Measurements from ENCODE around the gene USP21.

USP21 gene

DNA sequence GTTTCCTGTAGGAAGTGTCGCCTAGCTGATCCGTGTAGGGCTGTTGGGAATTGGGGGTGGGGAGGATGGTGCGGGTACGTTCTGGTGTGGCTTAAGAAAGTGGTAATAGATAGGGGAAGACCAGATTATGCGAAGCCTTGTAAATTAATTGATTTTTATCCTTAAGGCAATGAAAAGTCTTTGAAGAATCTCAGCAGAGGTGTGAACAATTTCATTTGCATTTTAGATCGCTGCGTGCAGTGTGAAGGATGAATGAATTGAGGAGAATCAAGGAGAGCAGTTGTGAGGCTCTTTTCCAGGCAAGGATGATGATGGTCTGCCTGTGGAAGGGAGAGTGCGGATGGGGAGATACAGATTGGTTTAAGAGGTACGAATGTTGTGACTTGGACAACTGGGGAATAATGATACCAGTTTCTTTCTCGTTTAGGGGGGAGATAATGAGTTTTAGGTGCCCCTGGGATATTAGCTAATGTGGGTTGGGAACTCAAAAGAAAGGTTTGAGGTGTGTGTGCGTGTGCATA, 26.0 kb upstream of the USP21 start:
- no peak for DNase-seq (ENCODE audit: low spot score)

DNA sequence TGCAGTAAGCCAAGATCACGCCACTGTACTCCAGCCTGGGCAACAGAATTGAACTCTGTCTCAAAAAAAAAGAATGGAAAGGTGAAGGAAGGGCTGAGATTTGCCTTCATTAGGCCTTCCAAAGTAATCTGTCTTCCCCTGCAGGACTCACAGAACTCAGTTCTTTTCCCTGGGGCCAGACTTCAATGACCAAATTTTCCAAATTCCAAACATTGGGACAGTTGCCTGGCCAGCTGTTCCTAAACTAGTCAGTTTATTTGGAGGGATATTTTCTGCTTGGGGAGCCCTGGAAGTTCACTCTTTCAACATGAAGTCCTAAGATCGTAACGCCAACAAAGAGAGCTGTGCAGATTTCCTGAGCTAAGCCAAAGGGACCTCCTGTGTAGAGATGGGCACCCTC, 21.4 kb upstream of the USP21 start:
- no peak for DNase-seq (ENCODE audit: low spot score)

DNA sequence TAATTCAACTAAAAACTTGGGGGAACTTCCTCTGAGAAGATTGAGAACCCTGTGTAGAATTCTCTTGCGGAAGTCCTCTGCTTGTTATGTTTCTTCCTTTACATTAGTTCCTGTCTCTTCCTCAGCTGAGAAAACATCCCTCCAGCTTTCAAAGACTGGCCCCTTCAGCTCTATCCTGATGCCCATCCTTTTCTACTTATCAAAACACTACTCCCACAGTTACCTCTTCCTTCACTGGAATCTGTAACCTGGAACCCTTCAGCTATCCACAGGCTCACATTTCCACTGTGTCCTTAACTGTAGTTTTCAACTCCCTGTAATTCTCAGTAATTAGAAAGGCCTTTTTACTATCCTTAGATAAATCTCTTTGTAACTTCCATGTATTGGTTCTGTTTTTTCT, 20.9 kb upstream of the USP21 start:
- no peak for DNase-seq (ENCODE audit: low spot score)

DNA sequence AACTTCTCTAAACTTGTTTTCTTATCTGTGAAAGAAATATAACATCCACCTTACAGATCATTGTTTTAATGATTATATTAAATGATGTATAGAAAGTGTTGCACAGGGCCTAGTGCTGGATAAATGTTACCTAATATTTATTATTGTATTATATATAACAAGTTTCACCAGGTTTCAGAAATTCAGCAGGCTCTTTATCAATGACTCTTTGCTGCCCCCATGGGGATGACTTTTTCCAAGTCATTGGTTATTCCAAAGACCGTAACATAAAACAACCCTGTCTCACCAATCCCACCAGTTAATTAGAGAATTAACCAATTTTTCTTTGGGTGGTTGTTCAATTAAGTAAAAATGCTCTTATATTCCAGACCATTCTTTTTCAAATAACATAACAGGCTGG, 19.5 kb upstream of the USP21 start:
- no peak for DNase-seq (ENCODE audit: low spot score)

DNA sequence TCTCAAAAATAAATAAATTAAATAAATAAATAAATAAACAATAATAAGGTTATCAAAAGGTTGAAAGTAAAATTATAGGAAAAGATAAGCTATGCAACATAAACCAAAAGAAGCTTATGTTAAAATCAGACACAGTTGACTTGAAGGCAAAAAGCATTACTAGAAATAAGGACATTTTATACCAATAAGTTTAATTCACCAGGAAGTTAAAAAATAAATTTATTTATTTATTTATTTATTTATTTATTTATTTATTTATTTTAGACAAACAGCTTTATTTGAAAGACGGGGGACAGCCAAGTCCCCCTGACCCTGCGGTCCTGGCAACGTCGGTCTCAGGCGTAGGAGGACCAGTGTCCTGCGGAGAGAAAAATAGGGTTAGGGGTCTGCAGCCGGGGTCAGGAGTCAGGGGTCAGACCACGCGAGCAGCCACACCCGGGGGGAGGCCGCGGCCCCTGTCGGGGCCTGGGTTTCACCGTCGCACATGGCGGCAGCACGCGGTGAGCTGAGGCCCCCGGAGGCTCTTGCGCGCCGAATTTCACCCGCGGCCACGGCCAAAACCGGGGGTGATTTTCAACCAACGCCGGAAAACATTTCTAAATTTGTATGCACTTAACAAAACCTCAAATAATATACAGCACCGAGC, 18.4 kb upstream of the USP21 start:
- DNase-seq (ENCODE audit: low spot score), result no peak

DNA sequence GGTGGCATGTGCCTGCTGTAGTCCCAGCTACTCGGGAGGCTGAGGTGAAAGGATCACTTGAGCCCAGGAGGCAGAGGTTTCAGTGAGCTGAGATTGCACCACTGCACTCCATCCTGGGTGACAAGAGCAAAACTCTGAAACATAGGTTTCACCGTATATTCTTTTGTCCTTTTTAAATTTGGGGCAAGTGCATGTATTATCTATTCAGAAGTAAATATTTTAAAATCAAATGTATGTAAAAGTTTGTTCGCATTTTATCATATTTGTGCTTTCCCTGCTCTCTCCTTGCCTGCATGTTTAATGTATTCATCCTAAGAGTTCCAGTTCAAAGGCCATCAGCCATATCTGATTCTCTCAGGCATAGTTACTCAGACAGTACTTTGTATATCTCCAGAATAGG, 13.5 kb upstream of the USP21 start:
- no peak for DNase-seq (ENCODE audit: low spot score)

DNA sequence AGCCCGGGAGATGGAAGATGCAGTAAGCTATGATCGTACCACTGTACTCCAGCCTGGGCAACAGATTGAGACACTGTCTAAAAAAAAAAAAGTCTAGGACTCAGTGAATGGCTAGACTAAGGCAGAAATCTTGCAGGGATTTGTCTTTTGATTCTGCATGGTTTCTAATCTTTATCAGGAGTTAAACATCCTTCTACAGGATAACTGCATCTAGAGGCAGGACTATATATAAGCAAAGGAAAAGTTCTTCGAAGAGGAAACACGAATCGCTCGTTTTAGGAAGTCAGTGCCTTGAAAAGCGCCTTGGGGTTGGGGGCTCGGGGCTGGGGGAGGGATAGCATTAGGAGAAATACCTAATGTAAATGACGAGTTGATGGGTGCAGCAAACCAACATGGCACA, 6.1 kb upstream of the USP21 start:
- no peak for DNase-seq (ENCODE audit: low spot score)

DNA sequence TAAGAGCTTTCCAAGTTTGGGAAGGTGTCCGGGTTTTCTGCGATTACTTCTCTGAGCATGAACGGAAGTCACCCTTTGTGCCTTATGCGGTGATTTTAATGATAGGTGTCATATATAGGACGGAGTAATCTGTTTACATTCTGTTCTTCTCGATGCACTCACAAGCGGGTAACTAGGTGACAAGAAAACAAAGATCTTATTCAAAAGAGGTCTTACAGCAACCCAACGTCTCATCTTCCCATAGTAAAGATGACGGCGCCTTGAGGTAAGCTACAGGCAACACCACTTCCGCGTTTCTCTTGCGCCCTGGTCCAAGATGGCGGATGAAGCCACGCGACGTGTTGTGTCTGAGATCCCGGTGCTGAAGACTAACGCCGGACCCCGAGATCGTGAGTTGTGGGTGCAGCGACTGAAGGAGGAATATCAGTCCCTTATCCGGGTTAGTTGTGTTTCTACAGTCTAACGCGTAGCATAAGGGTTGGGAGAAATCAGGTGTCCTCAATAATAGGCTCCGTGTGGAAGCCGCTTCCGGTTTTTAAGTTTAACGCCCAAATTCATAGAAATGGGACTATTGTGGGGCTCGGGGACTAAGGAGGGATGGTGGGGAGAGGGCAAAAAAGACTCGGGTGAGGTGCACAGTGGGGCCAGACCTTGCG, 5.5 kb upstream of the USP21 start, which contains the start of gene UFC1:
TSS of gene UFC1 (plus strand) at position 297 of the 656 bp plus-strand sequence. CDS start at position 317, 20 bp downstream.
- DNase-seq (ENCODE audit: low spot score), result peak; percentile 89

DNA sequence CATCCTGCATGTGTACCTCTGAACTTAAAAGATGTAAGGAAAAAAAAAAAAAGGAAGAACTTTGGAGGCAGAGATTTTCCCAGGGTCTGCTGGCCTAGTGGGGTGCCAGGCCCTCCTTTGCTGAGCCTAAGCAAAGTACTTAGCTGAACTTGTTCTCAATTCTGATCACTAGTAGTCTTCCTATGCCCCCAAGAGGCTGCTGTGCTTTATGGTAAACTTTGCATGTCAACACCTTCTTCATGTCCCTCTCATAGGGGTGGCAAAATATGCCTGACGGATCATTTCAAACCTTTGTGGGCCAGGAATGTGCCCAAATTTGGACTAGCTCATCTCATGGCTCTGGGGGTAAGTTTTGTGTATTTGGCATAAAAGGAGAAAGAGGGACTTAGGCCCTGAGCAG, 1.4 kb upstream of the USP21 start:
- DNase-seq (ENCODE audit: low spot score), result no peak

DNA sequence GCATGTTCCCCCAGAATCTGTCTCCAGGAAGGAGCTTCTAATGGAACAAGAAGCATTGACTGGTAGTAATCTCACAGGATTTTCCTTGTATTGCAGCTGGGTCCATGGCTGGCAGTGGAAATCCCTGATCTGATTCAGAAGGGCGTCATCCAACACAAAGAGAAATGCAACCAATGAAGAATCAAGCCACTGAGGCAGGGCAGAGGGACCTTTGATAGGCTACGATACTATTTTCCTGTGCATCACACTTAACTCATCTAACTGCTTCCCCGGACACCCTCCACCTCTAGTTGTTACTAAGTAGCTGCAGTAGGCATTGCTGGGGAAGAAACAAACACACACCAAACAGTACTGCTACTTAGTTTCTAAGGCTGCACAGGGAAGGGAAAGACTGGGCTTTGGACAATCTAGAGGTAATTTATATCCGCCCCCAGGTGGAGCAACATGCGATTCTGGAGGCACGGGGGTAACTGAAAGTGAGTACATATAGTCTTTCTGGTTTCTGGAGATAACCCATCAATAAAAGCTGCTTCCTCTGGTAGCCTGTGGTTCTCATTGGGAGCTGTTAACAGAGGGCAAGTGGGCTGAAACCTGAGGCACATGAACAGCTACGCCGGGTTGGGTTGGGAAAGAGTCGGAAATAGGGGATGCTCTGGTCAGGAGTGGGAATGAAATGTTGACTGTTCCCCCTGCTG, 837 bp upstream of the USP21 start:
- DNase-seq (ENCODE audit: low spot score), result no peak

DNA sequence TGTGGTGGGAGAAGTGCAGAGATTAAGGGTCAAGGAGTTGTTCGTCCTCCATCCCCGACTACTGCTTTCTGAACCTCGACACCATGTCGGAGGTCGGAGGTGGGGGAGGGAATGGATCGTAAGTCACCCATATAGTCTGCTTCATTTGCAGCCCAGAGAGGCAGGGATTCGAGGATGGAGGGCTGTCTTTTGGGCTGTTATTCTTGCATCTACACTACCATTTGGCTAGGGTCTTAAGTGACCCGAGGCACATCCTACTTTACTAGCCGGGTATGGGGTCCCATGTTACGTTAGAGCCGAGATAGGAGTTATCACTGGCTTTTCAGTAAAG, 578 bp downstream of the USP21 start:
- DNase-seq (ENCODE audit: low spot score), result no peak

DNA sequence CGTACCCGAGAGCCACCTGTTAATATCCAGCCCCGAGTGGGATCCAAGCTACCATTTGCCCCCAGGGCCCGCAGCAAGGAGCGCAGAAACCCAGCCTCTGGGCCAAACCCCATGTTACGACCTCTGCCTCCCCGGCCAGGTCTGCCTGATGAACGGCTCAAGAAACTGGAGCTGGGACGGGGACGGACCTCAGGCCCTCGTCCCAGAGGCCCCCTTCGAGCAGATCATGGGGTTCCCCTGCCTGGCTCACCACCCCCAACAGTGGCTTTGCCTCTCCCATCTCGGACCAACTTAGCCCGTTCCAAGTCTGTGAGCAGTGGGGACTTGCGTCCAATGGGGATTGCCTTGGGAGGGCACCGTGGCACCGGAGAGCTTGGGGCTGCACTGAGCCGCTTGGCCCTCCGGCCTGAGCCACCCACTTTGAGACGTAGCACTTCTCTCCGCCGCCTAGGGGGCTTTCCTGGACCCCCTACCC, 1.4 kb downstream of the USP21 start:
- no peak for DNase-seq (ENCODE audit: low spot score)

DNA sequence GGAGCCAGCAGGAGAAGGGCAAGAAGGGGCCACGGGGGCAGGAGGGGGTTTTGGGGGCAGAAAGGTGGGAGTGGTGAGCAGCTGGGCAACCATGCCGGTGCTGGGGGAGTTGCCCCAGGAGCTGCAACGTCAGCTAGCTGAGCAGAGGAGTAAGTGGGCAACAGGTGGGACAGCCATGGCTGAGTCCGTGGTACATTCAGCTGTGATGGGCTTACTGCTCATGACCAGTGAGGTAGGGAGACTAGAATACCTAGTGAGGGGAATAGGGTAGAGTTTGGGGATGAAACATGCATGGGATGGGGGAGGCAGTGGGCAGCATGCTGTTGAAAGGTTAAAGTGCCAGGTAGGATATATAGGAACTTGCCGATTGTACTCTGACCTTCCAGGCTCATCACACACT, 2.4 kb downstream of the USP21 start:
- no peak for DNase-seq (ENCODE audit: low spot score)

DNA sequence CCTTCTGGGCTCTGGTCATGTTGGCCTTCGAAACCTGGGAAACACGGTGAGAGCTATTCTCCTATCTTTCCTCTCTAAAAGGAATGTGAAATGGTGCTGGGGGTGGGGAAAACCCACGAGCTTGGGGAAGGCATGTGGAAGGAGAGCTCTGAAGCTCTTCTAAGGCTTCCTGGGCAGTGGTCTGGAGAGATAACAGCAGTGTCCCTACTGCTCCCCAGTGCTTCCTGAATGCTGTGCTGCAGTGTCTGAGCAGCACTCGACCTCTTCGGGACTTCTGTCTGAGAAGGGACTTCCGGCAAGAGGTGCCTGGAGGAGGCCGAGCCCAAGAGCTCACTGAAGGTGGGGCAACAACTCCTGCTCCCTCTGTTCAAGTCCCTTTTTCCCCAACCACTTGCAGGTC, 2.8 kb downstream of the USP21 start:
- no peak for DNase-seq (ENCODE audit: low spot score)

DNA sequence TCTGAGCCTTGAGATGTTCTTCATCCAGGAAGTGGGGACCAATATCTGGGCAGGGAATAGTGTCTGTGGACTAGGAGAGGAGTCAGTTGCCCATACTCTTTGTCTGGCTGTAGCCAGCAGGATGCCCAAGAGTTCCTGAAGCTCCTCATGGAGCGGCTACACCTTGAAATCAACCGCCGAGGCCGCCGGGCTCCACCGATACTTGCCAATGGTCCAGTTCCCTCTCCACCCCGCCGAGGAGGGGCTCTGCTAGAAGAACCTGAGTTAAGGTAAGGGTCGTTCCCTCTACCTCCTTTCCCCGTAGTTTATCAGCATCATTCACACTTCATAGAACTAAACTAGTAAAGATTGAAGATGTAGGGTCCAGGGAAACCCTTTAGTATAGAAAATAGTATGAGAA, 3.5 kb downstream of the USP21 start:
- DNase-seq (ENCODE audit: low spot score), result no peak

DNA sequence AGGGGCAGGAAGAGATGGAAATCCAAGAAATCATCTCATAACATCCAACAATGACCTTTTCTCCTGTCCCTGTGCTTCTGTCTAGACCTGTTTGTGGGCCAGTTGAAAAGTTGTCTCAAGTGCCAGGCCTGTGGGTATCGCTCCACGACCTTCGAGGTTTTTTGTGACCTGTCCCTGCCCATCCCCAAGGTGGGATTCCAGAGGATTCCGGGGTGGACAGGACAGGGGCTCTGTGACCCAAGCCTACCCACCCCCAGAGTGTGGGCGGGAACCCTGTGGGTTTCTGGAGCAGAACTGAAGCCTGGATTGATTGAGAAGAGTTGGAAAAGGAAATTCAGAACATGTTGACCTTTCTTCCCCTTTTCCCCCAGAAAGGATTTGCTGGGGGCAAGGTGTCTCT, 4.5 kb downstream of the USP21 start:
- DNase-seq (ENCODE audit: low spot score), result no peak

DNA sequence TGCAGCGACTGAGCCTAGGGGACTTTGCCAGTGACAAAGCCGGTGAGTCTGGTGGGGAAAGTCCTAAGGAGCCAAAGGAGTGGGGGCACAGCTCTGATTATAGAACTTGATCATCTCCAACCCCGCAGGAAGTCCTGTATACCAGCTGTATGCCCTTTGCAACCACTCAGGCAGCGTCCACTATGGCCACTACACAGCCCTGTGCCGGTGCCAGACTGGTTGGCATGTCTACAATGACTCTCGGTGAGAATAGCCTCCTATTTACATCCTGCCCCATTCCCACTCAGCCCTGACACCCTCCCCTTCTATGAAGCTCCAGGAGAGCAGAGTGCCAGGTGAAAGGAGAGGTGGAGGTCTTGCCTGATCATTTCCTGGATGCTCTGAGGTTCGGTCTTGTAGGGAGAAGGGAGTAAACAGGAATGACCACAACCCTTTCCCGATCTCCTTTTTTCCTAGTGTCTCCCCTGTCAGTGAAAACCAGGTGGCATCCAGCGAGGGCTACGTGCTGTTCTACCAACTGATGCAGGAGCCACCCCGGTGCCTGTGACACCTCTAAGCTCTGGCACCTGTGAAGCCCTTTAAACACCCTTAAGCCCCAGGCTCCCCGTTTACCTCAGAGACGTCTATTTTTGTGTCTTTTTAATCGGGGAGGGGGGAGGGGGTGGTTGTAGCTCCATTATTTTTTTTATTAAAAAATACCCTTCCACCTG, 5.8 kb downstream of the USP21 start:
- no peak for DNase-seq (ENCODE audit: low spot score)

DNA sequence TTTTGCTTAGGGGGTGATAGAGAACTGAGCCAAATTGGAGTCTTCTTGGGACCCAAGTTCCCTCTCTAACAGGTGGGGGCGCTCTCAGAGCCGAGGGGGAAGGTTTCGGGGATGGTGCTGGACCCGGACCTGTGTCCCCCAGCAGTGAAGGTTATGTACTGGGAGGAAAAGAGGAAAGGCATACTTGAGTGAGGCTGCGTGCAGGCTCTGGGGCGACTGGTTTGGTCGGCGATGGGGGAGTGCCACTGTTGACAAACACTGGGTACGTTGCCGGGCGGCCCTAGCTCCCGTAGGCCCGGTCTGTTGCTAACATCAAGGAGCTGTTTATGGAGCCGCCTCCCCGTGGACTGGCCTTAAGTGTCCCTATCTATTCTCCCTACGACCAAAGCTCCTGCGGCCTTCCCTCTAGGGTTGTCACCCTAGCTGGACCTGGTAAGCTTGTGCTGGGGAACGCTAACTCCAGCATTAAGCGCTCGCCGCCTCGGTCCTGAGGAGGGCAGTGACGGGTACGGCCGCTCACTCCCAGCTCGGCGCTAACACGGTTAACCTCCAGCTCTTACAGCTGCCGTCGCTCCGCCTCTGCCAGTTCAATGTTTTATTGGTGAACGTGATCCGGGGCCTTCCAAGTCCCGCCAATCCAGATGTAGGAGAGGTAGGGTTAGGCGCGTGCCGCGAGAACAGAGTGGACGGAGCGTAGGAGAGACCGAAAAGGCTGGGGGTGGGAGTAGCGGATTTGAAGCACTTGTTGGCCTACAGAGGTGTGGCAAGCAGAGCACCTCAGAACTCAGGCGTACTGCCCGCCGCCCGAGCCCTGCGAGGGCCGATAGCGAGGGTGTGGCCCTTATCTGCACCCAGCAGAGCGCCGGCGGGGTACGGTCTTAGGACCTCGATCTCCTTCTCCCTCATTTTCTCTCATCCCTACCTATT, 6.7 kb downstream of the USP21 start, which contains the start of gene PPOX:
TSS of gene PPOX (plus strand) at position 685 of the 927 bp plus-strand sequence. CDS start 422 bp downstream, outside the sequence.
- DNase-seq (ENCODE audit: low spot score), result peak; percentile 99

DNA sequence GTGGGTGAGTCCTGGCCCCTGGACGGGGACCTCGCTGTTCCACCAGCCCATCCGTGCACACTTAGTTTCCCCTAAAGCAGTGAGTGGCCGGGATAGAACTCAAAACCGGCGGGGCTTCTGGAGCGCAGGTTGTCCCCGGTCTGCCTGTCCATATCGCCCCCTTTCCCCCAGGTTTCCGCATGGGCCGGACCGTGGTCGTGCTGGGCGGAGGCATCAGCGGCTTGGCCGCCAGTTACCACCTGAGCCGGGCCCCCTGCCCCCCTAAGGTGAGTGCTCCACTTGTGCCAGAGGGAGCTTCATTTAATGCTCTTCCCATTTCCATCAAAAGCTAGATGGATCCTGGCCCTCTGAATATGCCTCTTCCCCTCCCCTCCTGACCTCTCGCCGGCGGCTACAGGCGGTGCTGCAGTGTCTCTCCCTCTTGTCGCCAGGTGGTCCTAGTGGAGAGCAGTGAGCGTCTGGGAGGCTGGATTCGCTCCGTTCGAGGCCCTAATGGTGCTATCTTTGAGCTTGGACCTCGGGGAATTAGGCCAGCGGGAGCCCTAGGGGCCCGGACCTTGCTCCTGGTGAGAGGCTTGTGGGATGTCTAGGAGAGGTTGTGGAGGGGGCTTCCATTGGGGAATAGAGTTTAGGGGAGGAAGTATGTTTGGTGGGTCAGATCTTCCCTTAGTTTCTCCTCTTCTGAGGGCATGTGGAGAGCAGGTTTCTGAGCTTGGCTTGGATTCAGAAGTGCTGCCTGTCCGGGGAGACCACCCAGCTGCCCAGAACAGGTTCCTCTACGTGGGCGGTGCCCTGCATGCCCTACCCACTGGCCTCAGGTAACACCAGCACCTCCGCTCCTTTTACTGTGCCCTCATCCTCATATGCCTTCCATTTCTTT, 7.6 kb downstream of the USP21 start:
- DNase-seq (ENCODE audit: low spot score), result no peak

DNA sequence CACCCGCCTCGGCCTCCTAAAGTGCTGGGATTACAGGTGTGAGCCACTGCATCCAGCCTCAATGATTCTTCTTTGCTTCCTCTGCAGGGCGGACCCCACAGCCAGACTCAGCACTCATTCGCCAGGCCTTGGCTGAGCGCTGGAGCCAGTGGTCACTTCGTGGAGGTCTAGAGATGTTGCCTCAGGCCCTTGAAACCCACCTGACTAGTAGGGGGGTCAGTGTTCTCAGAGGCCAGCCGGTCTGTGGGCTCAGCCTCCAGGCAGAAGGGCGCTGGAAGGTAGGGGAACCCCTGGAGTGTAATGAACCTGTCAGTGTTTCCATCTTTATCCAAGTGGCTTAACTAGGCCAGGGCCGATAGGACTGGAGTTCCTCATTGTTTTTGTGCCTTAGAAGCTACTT, 9.6 kb downstream of the USP21 start:
- DNase-seq (ENCODE audit: low spot score), result no peak

Data from putamen (tissue), 1 donor.